HPDE6-E6E7 (cell line): Measurements from ENCODE around the gene ARTN.

Experiments
- DNase-seq: peaks from one replicate; pipeline ENCODE4 v3.0.0; 2011; ENCODE audit warnings: missing footprints; ENCODE audit errors: extremely low spot score

Gene ARTN

GRCh38 chr1:43970911-43971310, 37.3 kb downstream of the ARTN start:
- no peak for DNase-seq

- no peak for DNase-seq
These were observed 37.9 kb downstream of the ARTN start for GRCh38 chr1:43971336-43971980.

- no peak for DNase-seq
These were observed 40.4 kb downstream of the ARTN start for GRCh38 chr1:43973981-43974442.

GRCh38 chr1:43974443-43975248, 41.0 kb downstream of the ARTN start, which contains the start of gene ATP6V0B:
Gene ATP6V0B (plus strand): TSS chr1:43974960. CDS start chr1:43975041, 81 bp downstream.
- peak; percentile 90 for DNase-seq

GRCh38 chr1:43975249-43975961, 41.8 kb downstream of the ARTN start:
- no peak for DNase-seq

- no peak for DNase-seq
These were observed 42.4 kb downstream of the ARTN start for GRCh38 chr1:43976045-43976444.

- no peak for DNase-seq
These were observed 43.3 kb downstream of the ARTN start for GRCh38 chr1:43976890-43977289.

GRCh38 chr1:43977376-43978263, 44.0 kb downstream of the ARTN start:
- DNase-seq: no peak

- no peak for DNase-seq
These were observed 44.6 kb downstream of the ARTN start for GRCh38 chr1:43978264-43978550.

GRCh38 chr1:43978551-43979260, 45.1 kb downstream of the ARTN start, which contains the start of gene B4GALT2:
Gene B4GALT2 (plus strand): TSS chr1:43979210. CDS start chr1:43981161, 1,951 bp downstream.
- no peak for DNase-seq

GRCh38 chr1:43979261-43979527, 45.6 kb downstream of the ARTN start:
- no peak for DNase-seq

- peak; percentile 45 for DNase-seq
These were observed 46.1 kb downstream of the ARTN start for GRCh38 chr1:43979528-43980254.

GRCh38 chr1:43980255-43981134, 46.9 kb downstream of the ARTN start:
- peak; percentile 60 for DNase-seq

GRCh38 chr1:43981135-43981491, 47.5 kb downstream of the ARTN start:
- DNase-seq: peak; percentile 54

GRCh38 chr1:43981636-43982035, 48.0 kb downstream of the ARTN start:
- no peak for DNase-seq

- no peak for DNase-seq
These were observed 48.6 kb downstream of the ARTN start for GRCh38 chr1:43982241-43982640.

GRCh38 chr1:43982808-43983207, 49.2 kb downstream of the ARTN start:
- no peak for DNase-seq

- no peak for DNase-seq
These were observed 49.8 kb downstream of the ARTN start for GRCh38 chr1:43983253-43983899.

- no peak for DNase-seq
These were observed 51.3 kb downstream of the ARTN start for GRCh38 chr1:43984855-43985254.
